ENCODE measurements around the gene DTX3.

DTX3 gene

GRCh38 chr12:57612711-57613426, 8.2 kb downstream of the DTX3 start:
- no peaks in the 10 kb centered on the region for H3K27me3 ChIP-seq (ENCODE audit: insufficient read depth, insufficient read length)
- H3K36me3 ChIP-seq (ENCODE audit: insufficient read depth, insufficient read length, low read length), result peaks cover 55% of the 10 kb centered on the region
- TF ChIP-seq YY1 (IDR thresholded peaks at IDR 0.05; ENCODE audit: insufficient read depth, insufficient read length) (no peak), SUZ12 (IDR thresholded peaks at IDR 0.05; ENCODE audit: extremely low read depth, insufficient read depth, insufficient read length) (no peak), ZNF274 (IDR thresholded peaks at IDR 0.05; ENCODE audit: low read depth, low read length) (no peak)
- no peak overlapping the region for H3K4me3 ChIP-seq (ENCODE audit: insufficient read length, low read depth)
- H3K9ac ChIP-seq (ENCODE audit: insufficient read length, low read depth), result no peak overlapping the region
- no peak for DNase-seq (ENCODE audit: low read depth, low spot score)
- peaks cover 19% of the 10 kb centered on the region for H3K4me1 ChIP-seq (ENCODE audit: insufficient read depth, insufficient read length)
- no peaks in the 10 kb centered on the region for H3K9me3 ChIP-seq (ENCODE audit: insufficient read depth, low read length)

GRCh38 chr12:57613427-57614109, 8.9 kb downstream of the DTX3 start:
- Histone ChIP-seq H3K4me1 (ENCODE audit: insufficient read depth, insufficient read length) (peaks cover 19% of the 10 kb centered on the region), H3K9me3 (ENCODE audit: insufficient read depth, low read length) (no peaks in the 10 kb centered on the region), H3K27me3 (ENCODE audit: insufficient read depth, insufficient read length) (no peaks in the 10 kb centered on the region), H3K4me3 (ENCODE audit: insufficient read length, low read depth) (no peak overlapping the region), H3K36me3 (ENCODE audit: insufficient read depth, insufficient read length, low read length) (peaks cover 50% of the 10 kb centered on the region), H3K9ac (ENCODE audit: insufficient read length, low read depth) (no peak overlapping the region)
- TF ChIP-seq ZNF274 (IDR thresholded peaks at IDR 0.05; ENCODE audit: low read depth, low read length) (no peak), YY1 (IDR thresholded peaks at IDR 0.05; ENCODE audit: insufficient read depth, insufficient read length) (no peak), SUZ12 (IDR thresholded peaks at IDR 0.05; ENCODE audit: extremely low read depth, insufficient read depth, insufficient read length) (no peak)
- DNase-seq (ENCODE audit: low read depth, low spot score), result no peak

- Histone ChIP-seq H3K36me3 (ENCODE audit: insufficient read depth, insufficient read length, low read length) (peaks cover 46% of the 10 kb centered on the region), H3K4me1 (ENCODE audit: insufficient read depth, insufficient read length) (peaks cover 14% of the 10 kb centered on the region), H3K9ac (ENCODE audit: insufficient read length, low read depth) (no peak overlapping the region), H3K9me3 (ENCODE audit: insufficient read depth, low read length) (no peaks in the 10 kb centered on the region), H3K27me3 (ENCODE audit: insufficient read depth, insufficient read length) (no peaks in the 10 kb centered on the region), H3K4me3 (ENCODE audit: insufficient read length, low read depth) (no peak overlapping the region)
- no peak for DNase-seq (ENCODE audit: low read depth, low spot score)
- TF ChIP-seq YY1 (IDR thresholded peaks at IDR 0.05; ENCODE audit: insufficient read depth, insufficient read length), result no peak
- TF ChIP-seq ZNF274 (IDR thresholded peaks at IDR 0.05; ENCODE audit: low read depth, low read length), result no peak
- no peak for TF ChIP-seq SUZ12 (IDR thresholded peaks at IDR 0.05; ENCODE audit: extremely low read depth, insufficient read depth, insufficient read length)
Observed at GRCh38 chr12:57614178-57614947, 9.7 kb downstream of the DTX3 start.

- no peak for TF ChIP-seq ZNF274 (IDR thresholded peaks at IDR 0.05; ENCODE audit: low read depth, low read length)
- TF ChIP-seq SUZ12 (IDR thresholded peaks at IDR 0.05; ENCODE audit: extremely low read depth, insufficient read depth, insufficient read length), result no peak
- no peak for TF ChIP-seq YY1 (IDR thresholded peaks at IDR 0.05; ENCODE audit: insufficient read depth, insufficient read length)
- peaks cover 52% of the 10 kb centered on the region for H3K36me3 ChIP-seq (ENCODE audit: insufficient read depth, insufficient read length, low read length)
- no peak overlapping the region for H3K9ac ChIP-seq (ENCODE audit: insufficient read length, low read depth)
- peaks cover 14% of the 10 kb centered on the region for H3K4me1 ChIP-seq (ENCODE audit: insufficient read depth, insufficient read length)
- no peaks in the 10 kb centered on the region for H3K9me3 ChIP-seq (ENCODE audit: insufficient read depth, low read length)
- no peak overlapping the region for H3K4me3 ChIP-seq (ENCODE audit: insufficient read length, low read depth)
- DNase-seq (ENCODE audit: low read depth, low spot score), result no peak
- no peaks in the 10 kb centered on the region for H3K27me3 ChIP-seq (ENCODE audit: insufficient read depth, insufficient read length)
Observed at GRCh38 chr12:57614948-57615500, 10.4 kb downstream of the DTX3 start.

GRCh38 chr12:57615637-57616036, 11.0 kb downstream of the DTX3 start:
- no peaks in the 10 kb centered on the region for H3K27me3 ChIP-seq (ENCODE audit: insufficient read depth, insufficient read length)

GRCh38 chr12:57616383-57617101, 11.9 kb downstream of the DTX3 start:
- Histone ChIP-seq H3K4me1 (ENCODE audit: insufficient read depth, insufficient read length) (peaks cover 17% of the 10 kb centered on the region), H3K4me3 (ENCODE audit: insufficient read length, low read depth) (no peak overlapping the region), H3K9ac (ENCODE audit: insufficient read length, low read depth) (no peak overlapping the region), H3K36me3 (ENCODE audit: insufficient read depth, insufficient read length, low read length) (peaks cover 55% of the 10 kb centered on the region), H3K9me3 (ENCODE audit: insufficient read depth, low read length) (no peaks in the 10 kb centered on the region), H3K27me3 (ENCODE audit: insufficient read depth, insufficient read length) (no peaks in the 10 kb centered on the region)
- TF ChIP-seq SUZ12 (IDR thresholded peaks at IDR 0.05; ENCODE audit: extremely low read depth, insufficient read depth, insufficient read length) (no peak), YY1 (IDR thresholded peaks at IDR 0.05; ENCODE audit: insufficient read depth, insufficient read length) (no peak), ZNF274 (IDR thresholded peaks at IDR 0.05; ENCODE audit: low read depth, low read length) (no peak)
- no peak for DNase-seq (ENCODE audit: low read depth, low spot score)

More at GRCh38 chr12:57615637-57616036, 11.0 kb downstream of the DTX3 start:
- DNase-seq (ENCODE audit: low read depth, low spot score), result no peak
- no peak overlapping the region for H3K4me3 ChIP-seq (ENCODE audit: insufficient read length, low read depth)
- peaks cover 54% of the 10 kb centered on the region for H3K36me3 ChIP-seq (ENCODE audit: insufficient read depth, insufficient read length, low read length)
- no peaks in the 10 kb centered on the region for H3K9me3 ChIP-seq (ENCODE audit: insufficient read depth, low read length)
- peaks cover 14% of the 10 kb centered on the region for H3K4me1 ChIP-seq (ENCODE audit: insufficient read depth, insufficient read length)
- TF ChIP-seq YY1 (IDR thresholded peaks at IDR 0.05; ENCODE audit: insufficient read depth, insufficient read length) (no peak), SUZ12 (IDR thresholded peaks at IDR 0.05; ENCODE audit: extremely low read depth, insufficient read depth, insufficient read length) (no peak), ZNF274 (IDR thresholded peaks at IDR 0.05; ENCODE audit: low read depth, low read length) (no peak)
- H3K9ac ChIP-seq (ENCODE audit: insufficient read length, low read depth), result no peak overlapping the region
